ENCODE results near the gene ZNF423. TPM values are rescaled to one million over a fixed set of nuclear protein-coding genes. Genes with fewer than 3 reads are reported as not detected.

Gene ZNF423
- total RNA-seq, 1 experiment from 2014 or later = 0.20 TPM

DNA sequence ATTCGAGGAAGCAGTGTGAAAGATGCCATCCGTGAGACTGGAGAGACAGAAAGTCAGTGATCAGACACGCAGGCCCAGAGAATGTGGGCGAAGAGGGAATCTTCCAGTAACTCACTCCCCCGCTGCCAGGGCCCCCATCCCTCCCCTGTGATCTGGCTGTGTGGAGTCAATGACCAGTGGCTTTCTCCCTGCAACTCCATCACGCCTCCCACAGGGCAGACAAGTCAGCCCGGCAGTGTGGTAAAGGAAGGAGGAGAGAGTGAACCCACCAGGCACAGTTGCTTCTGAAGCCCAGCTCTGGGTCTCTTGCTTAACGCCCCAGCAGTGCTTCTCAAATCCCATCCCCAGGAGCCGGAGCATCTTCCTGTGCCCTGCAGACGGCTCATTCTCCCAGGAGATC is 142.1 kb downstream of the ZNF423 start:
- no peaks in the 10 kb centered on the region for H3K4me1 ChIP-seq
- Mint-ChIP-seq H3K27me3 (ENCODE audit: insufficient read depth, unreplicated experiment) (peaks cover 29% of the 10 kb centered on the region), H3K9me3 (ENCODE audit: unreplicated experiment) (no peaks in the 10 kb centered on the region), H3K4me1 (ENCODE audit: low read depth, unreplicated experiment) (no peaks in the 10 kb centered on the region), H3K4me3 (ENCODE audit: unreplicated experiment) (no peak overlapping the region), H3K27ac (ENCODE audit: unreplicated experiment) (no peak overlapping the region), H3K36me3 (ENCODE audit: insufficient read depth, unreplicated experiment) (no peaks in the 10 kb centered on the region)
- H3K9me3 ChIP-seq = no peaks in the 10 kb centered on the region
- H3K27me3 ChIP-seq (replicated peaks; ENCODE audit: control insufficient read depth, insufficient read depth, low read length) = 0 out of 2 replicates have a peak, but pooled peaks cover 2% of the 10 kb centered on the region
- H3K36me3 ChIP-seq (ENCODE audit: control insufficient read depth, insufficient read depth, low read length) = no peaks in the 10 kb centered on the region
- H3K4me3 ChIP-seq (ENCODE audit: low read depth, low read length) = no peak overlapping the region
- ChIA-PET CTCF (no interaction called here), POLR2A (no interaction called here)
- intact Hi-C loops (cut with micrococcal nuclease; ENCODE audit: unreplicated experiment) = no loop called here
- no peak for DNase-seq
- TF ChIP-seq, protein P1, sequence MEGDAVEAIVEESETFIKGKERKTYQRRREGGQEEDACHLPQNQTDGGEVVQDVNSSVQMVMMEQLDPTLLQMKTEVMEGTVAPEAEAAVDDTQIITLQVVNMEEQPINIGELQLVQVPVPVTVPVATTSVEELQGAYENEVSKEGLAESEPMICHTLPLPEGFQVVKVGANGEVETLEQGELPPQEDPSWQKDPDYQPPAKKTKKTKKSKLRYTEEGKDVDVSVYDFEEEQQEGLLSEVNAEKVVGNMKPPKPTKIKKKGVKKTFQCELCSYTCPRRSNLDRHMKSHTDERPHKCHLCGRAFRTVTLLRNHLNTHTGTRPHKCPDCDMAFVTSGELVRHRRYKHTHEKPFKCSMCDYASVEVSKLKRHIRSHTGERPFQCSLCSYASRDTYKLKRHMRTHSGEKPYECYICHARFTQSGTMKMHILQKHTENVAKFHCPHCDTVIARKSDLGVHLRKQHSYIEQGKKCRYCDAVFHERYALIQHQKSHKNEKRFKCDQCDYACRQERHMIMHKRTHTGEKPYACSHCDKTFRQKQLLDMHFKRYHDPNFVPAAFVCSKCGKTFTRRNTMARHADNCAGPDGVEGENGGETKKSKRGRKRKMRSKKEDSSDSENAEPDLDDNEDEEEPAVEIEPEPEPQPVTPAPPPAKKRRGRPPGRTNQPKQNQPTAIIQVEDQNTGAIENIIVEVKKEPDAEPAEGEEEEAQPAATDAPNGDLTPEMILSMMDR (IDR thresholded peaks at IDR 0.05; ENCODE audit: insufficient read depth in 1 of 2, low read depth in 1 of 2, low read length in 1 of 2, severe bottlenecking in 1 of 2, unreplicated experiment in 1 of 2) = no peak
- no TSS peak for BruUV-seq (replicated peaks)

GRCh38 chr16:49712542-49712941 is 143.4 kb downstream of the ZNF423 start:
- H3K27me3 Mint-ChIP-seq (ENCODE audit: insufficient read depth, unreplicated experiment) = peaks cover 30% of the 10 kb centered on the region
- H3K9me3 Mint-ChIP-seq (ENCODE audit: unreplicated experiment) = no peaks in the 10 kb centered on the region
- DNase-seq = no peak
- no peaks in the 10 kb centered on the region for H3K4me1 Mint-ChIP-seq (ENCODE audit: low read depth, unreplicated experiment)
- Histone ChIP-seq H3K27me3 (replicated peaks; ENCODE audit: control insufficient read depth, insufficient read depth, low read length) (0 out of 2 replicates have a peak, but pooled peaks cover 2% of the 10 kb centered on the region), H3K4me1 (no peaks in the 10 kb centered on the region), H3K4me3 (ENCODE audit: low read depth, low read length) (no peak overlapping the region), H3K36me3 (ENCODE audit: control insufficient read depth, insufficient read depth, low read length) (no peaks in the 10 kb centered on the region), H3K9me3 (no peaks in the 10 kb centered on the region)
- no TSS peak for BruUV-seq (replicated peaks)
- no peak overlapping the region for H3K27ac Mint-ChIP-seq (ENCODE audit: unreplicated experiment)
- ChIA-PET CTCF (no interaction called here), POLR2A (no interaction called here)
- H3K36me3 Mint-ChIP-seq (ENCODE audit: insufficient read depth, unreplicated experiment) = no peaks in the 10 kb centered on the region
- intact Hi-C loops (cut with micrococcal nuclease; ENCODE audit: unreplicated experiment) = no loop called here
- TF ChIP-seq, protein P1 (IDR thresholded peaks at IDR 0.05; ENCODE audit: insufficient read depth in 1 of 2, low read depth in 1 of 2, low read length in 1 of 2, severe bottlenecking in 1 of 2, unreplicated experiment in 1 of 2) = no peak
- no peak overlapping the region for H3K4me3 Mint-ChIP-seq (ENCODE audit: unreplicated experiment)

DNA sequence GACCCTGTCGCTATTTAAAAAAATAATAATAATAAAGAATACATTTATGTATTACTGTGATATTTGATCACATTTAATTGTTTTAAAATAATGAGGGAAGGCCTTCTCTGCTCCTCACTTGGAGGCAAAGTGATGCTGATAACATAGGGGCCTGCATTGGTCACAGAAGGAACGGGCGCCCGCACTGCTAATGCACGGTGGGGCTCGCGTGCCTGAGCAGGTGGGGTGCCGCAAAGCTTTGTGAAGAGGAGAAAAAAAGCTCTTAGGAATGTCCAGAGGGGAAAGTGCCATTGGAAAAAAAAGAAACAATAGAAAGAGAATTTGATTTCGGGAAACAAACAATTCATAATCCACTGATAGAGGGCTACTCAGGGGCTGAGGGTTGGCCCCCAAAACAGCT is 143.8 kb downstream of the ZNF423 start:
- H3K27me3 Mint-ChIP-seq (ENCODE audit: insufficient read depth, unreplicated experiment) = peaks cover 25% of the 10 kb centered on the region
- Histone ChIP-seq H3K4me1 (no peaks in the 10 kb centered on the region), H3K4me3 (ENCODE audit: low read depth, low read length) (no peak overlapping the region), H3K27me3 (replicated peaks; ENCODE audit: control insufficient read depth, insufficient read depth, low read length) (0 out of 2 replicates have a peak, but pooled peaks cover 2% of the 10 kb centered on the region), H3K36me3 (ENCODE audit: control insufficient read depth, insufficient read depth, low read length) (no peaks in the 10 kb centered on the region), H3K9me3 (no peaks in the 10 kb centered on the region)
- intact Hi-C loops (cut with micrococcal nuclease; ENCODE audit: unreplicated experiment) = no loop called here
- no TSS peak for BruUV-seq (replicated peaks)
- no peaks in the 10 kb centered on the region for H3K4me1 Mint-ChIP-seq (ENCODE audit: low read depth, unreplicated experiment)
- H3K27ac Mint-ChIP-seq (ENCODE audit: unreplicated experiment) = no peak overlapping the region
- H3K9me3 Mint-ChIP-seq (ENCODE audit: unreplicated experiment) = no peaks in the 10 kb centered on the region
- H3K4me3 Mint-ChIP-seq (ENCODE audit: unreplicated experiment) = no peak overlapping the region
- TF ChIP-seq, protein P1 (IDR thresholded peaks at IDR 0.05; ENCODE audit: insufficient read depth in 1 of 2, low read depth in 1 of 2, low read length in 1 of 2, severe bottlenecking in 1 of 2, unreplicated experiment in 1 of 2) = no peak
- POLR2A ChIA-PET = no interaction called here
- DNase-seq = no peak
- CTCF ChIA-PET = no interaction called here
- H3K36me3 Mint-ChIP-seq (ENCODE audit: insufficient read depth, unreplicated experiment) = no peaks in the 10 kb centered on the region
